K562 (cell line): Measurements from ENCODE around the gene FFAR1. TPM values are rescaled to one million over a fixed set of nuclear protein-coding genes. Genes with fewer than 3 reads are reported as not detected.
A peak's percentile ranks its signal among the peaks of the same experiment; 100 is the strongest.

Source experiments
- CHAMP1 ChIP-seq: fragments of 450-650 bp; IDR thresholded peaks from 2 replicates; pipeline ENCODE4 v1.6.1; 2016; ENCODE audit warnings: mild to moderate bottlenecking
- E2F6 ChIP-seq, 2 experiments: IDR thresholded peaks; 2 replicates each; pipeline ENCODE4 v1.6.1; 2011; ENCODE audit warnings: borderline replicate concordance in 1 of 2, control low read depth in 1 of 2, low read depth in 1 of 2, low read length in 1 of 2, mild to moderate bottlenecking in 1 of 2, mixed read lengths in 1 of 2, moderate library complexity in 1 of 2; ENCODE audit not compliant: insufficient read depth in 1 of 2, insufficient read length in 1 of 2, poor library complexity in 1 of 2, severe bottlenecking in 1 of 2; ENCODE audit errors: extremely low read depth in 1 of 2
- HLTF ChIP-seq: fragments of 450-650 bp; IDR thresholded peaks from 2 replicates; pipeline ENCODE4 v1.6.1; 2016
- MEIS2 ChIP-seq: fragments of 450-650 bp; IDR thresholded peaks from 2 replicates; pipeline ENCODE4 v1.6.1; 2014; ENCODE audit warnings: mild to moderate bottlenecking; ENCODE audit not compliant: partially characterized antibody
- NCOA1 ChIP-seq: fragments of 450-650 bp; IDR thresholded peaks from 2 replicates; pipeline ENCODE4 v1.6.1; 2016; ENCODE audit warnings: low read depth
- NFE2 ChIP-seq: IDR thresholded peaks from 2 replicates; pipeline ENCODE4 v1.6.1; 2014; ENCODE audit warnings: antibody characterized with exemption, low read depth
- SETDB1 ChIP-seq: IDR thresholded peaks from one replicate; pipeline ENCODE4 v1.6.1; 2012; ENCODE audit warnings: low read length, control low read depth, inconsistent platforms
- SMARCA4 ChIP-seq: fragments of 450-650 bp; IDR thresholded peaks from 2 replicates; pipeline ENCODE4 v1.6.1; 2016
- TAF15 ChIP-seq: fragments of 200-400 bp; formaldehyde crosslinking; IDR thresholded peaks from 2 replicates; pipeline ENCODE4 v1.6.1; 2017; ENCODE audit warnings: mild to moderate bottlenecking, low read depth, low read length, moderate library complexity
- TAL1 ChIP-seq: fragments of 450-650 bp; IDR thresholded peaks from 2 replicates; pipeline ENCODE4 v1.6.1; 2016; ENCODE audit warnings: mild to moderate bottlenecking
- TCF3 ChIP-seq: sonication (generic); formaldehyde crosslinking; IDR thresholded peaks from 2 replicates; pipeline ENCODE4 v1.4.0; 2020; ENCODE audit warnings: mild to moderate bottlenecking, missing genetic modification reagents
- TSC22D4 ChIP-seq: fragments of 450-650 bp; IDR thresholded peaks from 2 replicates; pipeline ENCODE4 v1.6.1; 2016; ENCODE audit warnings: missing genetic modification characterization, missing biosample characterization, control low read depth
- U2AF2 ChIP-seq: fragments of 200-400 bp; formaldehyde crosslinking; optimal IDR thresholded peaks from 2 replicates; pipeline ENCODE3; 2017; ENCODE audit warnings: low read depth, mild to moderate bottlenecking, low read length
- ZBTB49 ChIP-seq: sonication (generic); formaldehyde crosslinking; IDR thresholded peaks from 2 replicates; pipeline ENCODE4 v1.8.0; 2022; ENCODE audit warnings: missing genetic modification reagents, mild to moderate bottlenecking, borderline replicate concordance
- ZC3H11A ChIP-seq: IDR thresholded peaks from 2 replicates; pipeline ENCODE4 v1.6.1; 2012; ENCODE audit warnings: low read depth, low read length, improper control_type of control experiment
- ZNF124 ChIP-seq: sonication (generic); formaldehyde crosslinking; IDR thresholded peaks from 2 replicates; pipeline ENCODE4 v1.8.1; 2022; ENCODE audit warnings: missing genetic modification reagents
- ZNF395 ChIP-seq: fragments of 200-800 bp; sonication (Bioruptor generic); IDR thresholded peaks from 2 replicates; pipeline ENCODE4 v1.6.1; 2017; ENCODE audit warnings: missing genetic modification characterization, missing compliant biosample characterization
- ZNF75A ChIP-seq: fragments of 450-650 bp; formaldehyde crosslinking; IDR thresholded peaks from 2 replicates; pipeline ENCODE4 v1.4.0; 2020; ENCODE audit warnings: mild to moderate bottlenecking
- ZZZ3 ChIP-seq: fragments of 450-650 bp; IDR thresholded peaks from 2 replicates; pipeline ENCODE4 v1.6.1; 2016; ENCODE audit warnings: antibody characterized with exemption, mild to moderate bottlenecking, moderate library complexity
- polyA plus RNA-seq, 8 experiments: library from polyadenylated mRNA; depleted of rRNA in 4 of 8; stranded (reverse) in 5 of 8; unstranded in 3 of 8; fragments of >200 nt; fragmentation: Nextera tagmentation in 2 of 8; fragmentation: Illumina TruSeq in 1 of 8; extraction: Ambion mirVana in 2 of 8; extraction: Trizol in 1 of 8; gene quantifications; 2 replicates each; pipeline versions ENCODE4 v1.2.1 to v1.2.3, GENCODE V29; 2011 to 2014; ENCODE audit warnings: inconsistent platforms in 1 of 8, missing spikeins in 1 of 8
- total RNA-seq, 7 experiments: library from RNA; depleted of rRNA in 6 of 7; stranded (reverse); fragments of >200 nt in 6 of 7; fragmentation: Illumina TruSeq in 2 of 7; extraction: Trizol in 2 of 7; gene quantifications; 2 replicates each; pipeline versions ENCODE4 v1.2.1 to v1.2.3, GENCODE V29; 2011 to 2021; ENCODE audit warnings: low replicate concordance in 1 of 7

Gene FFAR1
- total and polyA plus RNA-seq, 9 of the 15 experiments (the other 6 are each of a cell fraction or from before 2014, with no cell fraction given), result not detected

- TF ChIP-seq U2AF2 (no peak), ZZZ3 (no peak), NCOA1 (no peak), ZNF395 (CRISPR knock-in tag) (peak; percentile 94), TSC22D4 (no peak), SMARCA4 (no peak), CHAMP1 (no peak), ZC3H11A (no peak), TCF3 (CRISPR knock-in tag) (no peak), ZNF75A (CRISPR knock-in tag) (no peak), HLTF (no peak; the same call in 1 of the 2 replicates), E2F6 (IDR thresholded peaks at IDR 0.05; ENCODE audit: borderline replicate concordance in 1 of 2, extremely low read depth in 1 of 2, insufficient read depth in 1 of 2, insufficient read length in 1 of 2, low read depth in 1 of 2, low read length in 1 of 2, poor library complexity in 1 of 2, severe bottlenecking in 1 of 2) (peak; percentile 98 to 99), ZNF124 (CRISPR knock-in tag) (no peak), TAF15 (no peak), MEIS2 (no peak), ZBTB49 (CRISPR knock-in tag) (no peak), NFE2 (no peak), TAL1 (no peak), SETDB1 (no peak)
Measured at GRCh38 chr19:35309481-35310279, 38.0 kb upstream of the FFAR1 start (continued).
